ENCODE data around the gene IL10RB.

The IL10RB gene

GRCh38 chr21:33234635-33235520 is 31.3 kb upstream of the IL10RB start:
- DNase-seq: no peak
- H3K27ac ChIP-seq: no peak overlapping the region

GRCh38 chr21:33236013-33236686 is 30.0 kb upstream of the IL10RB start:
- Histone ChIP-seq H3K27ac (no peak overlapping the region), H3K4me3 (ENCODE audit: low read depth, low read length) (no peak overlapping the region), H3K27me3 (replicated peaks) (no peaks in the 10 kb centered on the region), H3K36me3 (replicated peaks) (no peaks in the 10 kb centered on the region)
- in situ Hi-C loops (cut with HindIII; ENCODE audit: low pct_ligation_motif_present, low sequenced_read_pairs): no loop called here
- TF ChIP-seq CTCF (IDR thresholded peaks at IDR 0.05; ENCODE audit: low read depth, low read length, missing control alignments): no peak
- DNase-seq: no peak

More at GRCh38 chr21:33234635-33235520, 31.3 kb upstream of the IL10RB start:
- no peaks in the 10 kb centered on the region for H3K27me3 ChIP-seq (replicated peaks)
- in situ Hi-C loops (cut with HindIII; ENCODE audit: low pct_ligation_motif_present, low sequenced_read_pairs): no loop called here
- no peaks in the 10 kb centered on the region for H3K36me3 ChIP-seq (replicated peaks)
- TF ChIP-seq CTCF (IDR thresholded peaks at IDR 0.05; ENCODE audit: low read depth, low read length, missing control alignments): no peak
- H3K4me3 ChIP-seq (ENCODE audit: low read depth, low read length): no peak overlapping the region

- DNase-seq: no peak
- in situ Hi-C loops (cut with HindIII; ENCODE audit: low pct_ligation_motif_present, low sequenced_read_pairs): no loop called here
- no peaks in the 10 kb centered on the region for H3K36me3 ChIP-seq (replicated peaks)
- no peak overlapping the region for H3K4me3 ChIP-seq (ENCODE audit: low read depth, low read length)
- no peak for TF ChIP-seq CTCF (IDR thresholded peaks at IDR 0.05; ENCODE audit: low read depth, low read length, missing control alignments)
- H3K27me3 ChIP-seq (replicated peaks): no peaks in the 10 kb centered on the region
- no peak overlapping the region for H3K27ac ChIP-seq
Measured at GRCh38 chr21:33236766-33237165, 29.4 kb upstream of the IL10RB start.

GRCh38 chr21:33237486-33237885 is 28.7 kb upstream of the IL10RB start:
- in situ Hi-C loops (cut with HindIII; ENCODE audit: low pct_ligation_motif_present, low sequenced_read_pairs): no loop called here
- Histone ChIP-seq H3K36me3 (replicated peaks) (no peaks in the 10 kb centered on the region), H3K27ac (no peak overlapping the region), H3K27me3 (replicated peaks) (no peaks in the 10 kb centered on the region), H3K4me3 (ENCODE audit: low read depth, low read length) (no peak overlapping the region)
- TF ChIP-seq CTCF (IDR thresholded peaks at IDR 0.05; ENCODE audit: low read depth, low read length, missing control alignments): no peak
- no peak for DNase-seq

- in situ Hi-C loops (cut with HindIII; ENCODE audit: low pct_ligation_motif_present, low sequenced_read_pairs): no loop called here
- TF ChIP-seq CTCF (IDR thresholded peaks at IDR 0.05; ENCODE audit: low read depth, low read length, missing control alignments): no peak
- no peak for DNase-seq
- no peak overlapping the region for H3K27ac ChIP-seq
- no peak overlapping the region for H3K4me3 ChIP-seq (ENCODE audit: low read depth, low read length)
- no peaks in the 10 kb centered on the region for H3K27me3 ChIP-seq (replicated peaks)
- no peaks in the 10 kb centered on the region for H3K36me3 ChIP-seq (replicated peaks)
Measured at GRCh38 chr21:33238146-33238545, 28.0 kb upstream of the IL10RB start.

Measured in brain microvascular endothelial cell (primary cell).